OCI-LY7 (cell line): ENCODE measurements around the gene FAM200A.

ENCODE experiments used
- CTCF ChIP-seq: fragments of 200-600 bp; sonication (generic); conservative IDR thresholded peaks from 2 replicates; pipeline ENCODE4 v1.5.1; 2014; ENCODE audit warnings: mild to moderate bottlenecking, antibody characterized with exemption, low read length, moderate library complexity, mixed read lengths
- EZH2phosphoT487 ChIP-seq: fragments of 200-600 bp; sonication (generic); IDR thresholded peaks from 2 replicates; pipeline ENCODE4 v1.6.1; 2018; ENCODE audit warnings: low read depth, borderline replicate concordance, mild to moderate bottlenecking, mixed run types, antibody characterized with exemption, low read length, moderate library complexity, mixed read lengths

GRCh38 chr7:99504281-99504602, 47.7 kb downstream of the FAM200A start:
- TF ChIP-seq CTCF = no peak
- TF ChIP-seq EZH2phosphoT487 = no peak
